Thyroid gland (tissue), 4 donors: ENCODE measurements around the gene CSAD. TPM values are rescaled to one million over a fixed set of nuclear protein-coding genes. Genes with fewer than 3 reads are reported as not detected.

Experiments
- DNase-seq, 2 donors: peaks; one replicate each; pipeline ENCODE4 v3.0.0-alpha.2; 2019
- H3K27ac ChIP-seq, 3 donors: fragments of 200-600 bp; sonication (generic); 1 replicate in 2 of 3; 2 replicates in 1 of 3; pipeline ENCODE4 v1.5.1; 2016 to 2019; ENCODE audit warnings: mild to moderate bottlenecking in 1 of 3, moderate library complexity in 1 of 3
- H3K27me3 ChIP-seq: fragments of 200-600 bp; sonication (generic); one replicate; pipeline ENCODE4 v1.5.1; 2019
- H3K36me3 ChIP-seq, 2 donors: fragments of 200-600 bp; sonication (generic); one replicate each; pipeline ENCODE4 v1.5.1; 2016 to 2019
- H3K4me1 ChIP-seq, 2 donors: fragments of 200-600 bp; sonication (generic); one replicate each; pipeline ENCODE4 v1.5.1; 2017 to 2019
- H3K4me3 ChIP-seq, 3 donors: fragments of 200-600 bp; sonication (generic); replicated peaks in 1 of 3; 1 replicate in 2 of 3; 2 replicates in 1 of 3; pipeline ENCODE4 v1.5.1; 2016; ENCODE audit warnings: mild to moderate bottlenecking in 1 of 3
- H3K9me3 ChIP-seq: fragments of 200-600 bp; sonication (generic); one replicate; pipeline ENCODE4 v1.5.1; 2017
- POLR2A ChIP-seq, 2 donors: fragments of 450-650 bp; IDR thresholded peaks; one replicate each; pipeline ENCODE4 v1.6.1; 2017; ENCODE audit warnings: antibody characterized with exemption in 2 of 2, mild to moderate bottlenecking in 2 of 2, moderate library complexity in 1 of 2
- WGBS, 2 donors: methylation state at CpG; one replicate each; pipeline ENCODE4 v1.1.5; 2017; 5-methylcytosine and 5-hydroxymethylcytosine counted together
- intact Hi-C: fragments of 100-400 bp; cut with DNase I; formaldehyde crosslinking; loops from one replicate; pipeline ENCODE4 v1.15.1; 2023
- total RNA-seq, 4 donors: library from RNA; depleted of rRNA; stranded (reverse); fragments of >200 nt; gene quantifications; one replicate each; pipeline ENCODE4 v1.2.3, GENCODE V29; 2016
- TF ChIP-seq, protein P1 (sequence below), 6 experiments: fragments of 200-600 bp in 3 of 6; fragments of 450-650 bp in 3 of 6; sonication (generic) in 3 of 6; IDR thresholded peaks; one replicate each; pipeline ENCODE4 v1.5.1; 2016 to 2019; ENCODE audit warnings: antibody characterized with exemption in 6 of 6, mild to moderate bottlenecking in 2 of 6, inconsistent platforms in 1 of 6, moderate library complexity in 1 of 6

CSAD gene
- total RNA-seq, 4 donors from 2014 or later = 20.6 to 39.7 (median 25.2) TPM

GRCh38 chr12:53200107-53200457, 19.4 kb upstream of the CSAD start:
- 89 to 100% methylated on average over 1 to 2 of the region's 2 CpGs for WGBS, 2 donors
- H3K4me1 ChIP-seq = peaks cover 7 to 13% of the 10 kb centered on the region in 2 donors
- no peak for DNase-seq

GRCh38 chr12:53199700-53200099, 19.0 kb upstream of the CSAD start:
- Histone ChIP-seq H3K27ac (no peak overlapping the region), H3K4me1 (peaks cover 7 to 13% of the 10 kb centered on the region in 2 donors), H3K36me3 (no peaks in the 10 kb centered on the region), H3K9me3 (no peaks in the 10 kb centered on the region), H3K4me3 (no peak overlapping the region), H3K27me3 (no peaks in the 10 kb centered on the region)
- DNase-seq = no peak
- no peak for TF ChIP-seq POLR2A (IDR thresholded peaks at IDR 0.05)
- TF ChIP-seq, protein P1, sequence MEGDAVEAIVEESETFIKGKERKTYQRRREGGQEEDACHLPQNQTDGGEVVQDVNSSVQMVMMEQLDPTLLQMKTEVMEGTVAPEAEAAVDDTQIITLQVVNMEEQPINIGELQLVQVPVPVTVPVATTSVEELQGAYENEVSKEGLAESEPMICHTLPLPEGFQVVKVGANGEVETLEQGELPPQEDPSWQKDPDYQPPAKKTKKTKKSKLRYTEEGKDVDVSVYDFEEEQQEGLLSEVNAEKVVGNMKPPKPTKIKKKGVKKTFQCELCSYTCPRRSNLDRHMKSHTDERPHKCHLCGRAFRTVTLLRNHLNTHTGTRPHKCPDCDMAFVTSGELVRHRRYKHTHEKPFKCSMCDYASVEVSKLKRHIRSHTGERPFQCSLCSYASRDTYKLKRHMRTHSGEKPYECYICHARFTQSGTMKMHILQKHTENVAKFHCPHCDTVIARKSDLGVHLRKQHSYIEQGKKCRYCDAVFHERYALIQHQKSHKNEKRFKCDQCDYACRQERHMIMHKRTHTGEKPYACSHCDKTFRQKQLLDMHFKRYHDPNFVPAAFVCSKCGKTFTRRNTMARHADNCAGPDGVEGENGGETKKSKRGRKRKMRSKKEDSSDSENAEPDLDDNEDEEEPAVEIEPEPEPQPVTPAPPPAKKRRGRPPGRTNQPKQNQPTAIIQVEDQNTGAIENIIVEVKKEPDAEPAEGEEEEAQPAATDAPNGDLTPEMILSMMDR (IDR thresholded peaks at IDR 0.05) = no peak
- intact Hi-C loops = loop anchor here (5.0 to 10.0 kb wide), 2 partner anchors 37 to 135 kb away; no protein-coding TSS in a partner anchor
- 93 to 96% methylated on average over 3 of the region's 3 CpGs for WGBS, 2 donors

More at GRCh38 chr12:53200107-53200457, 19.4 kb upstream of the CSAD start:
- intact Hi-C loops = no loop called here
- no peak overlapping the region for H3K27ac ChIP-seq
- no peaks in the 10 kb centered on the region for H3K9me3 ChIP-seq
- TF ChIP-seq, protein P1 (IDR thresholded peaks at IDR 0.05) = no peak
- TF ChIP-seq POLR2A (IDR thresholded peaks at IDR 0.05) = no peak
- no peak overlapping the region for H3K4me3 ChIP-seq
- H3K27me3 ChIP-seq = no peaks in the 10 kb centered on the region
- H3K36me3 ChIP-seq = no peaks in the 10 kb centered on the region

DNA sequence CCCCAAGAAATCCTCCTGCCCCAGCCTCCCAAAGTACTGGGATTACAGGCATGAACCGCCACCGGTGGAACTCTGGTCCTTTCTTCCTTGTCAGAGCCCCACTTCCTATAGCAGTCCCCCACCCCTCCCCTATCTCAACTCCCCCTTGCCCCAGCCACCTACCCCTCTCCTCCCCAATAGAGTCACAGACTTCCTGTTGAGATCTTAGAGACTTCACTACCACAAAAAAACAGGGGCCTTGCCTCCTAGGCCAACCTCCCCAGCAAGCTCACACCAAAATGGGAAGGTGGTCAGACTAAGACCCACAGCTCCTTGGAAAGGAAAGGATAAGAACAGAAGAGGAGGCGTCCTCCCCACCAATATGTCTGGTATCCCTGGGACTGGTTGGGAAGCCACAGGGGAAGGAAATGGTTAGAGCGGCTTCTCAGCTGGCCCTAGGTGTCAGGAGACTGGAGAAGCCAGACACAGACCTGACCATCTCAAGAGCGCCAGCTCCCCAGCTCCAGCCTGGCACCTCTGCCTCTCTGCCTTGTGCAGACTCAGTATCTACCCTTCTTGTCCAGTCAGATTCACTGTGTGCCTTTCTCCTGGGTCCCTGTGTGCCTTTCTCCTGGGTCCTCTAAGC, 17.9 kb upstream of the CSAD start:
- Histone ChIP-seq H3K9me3 (no peaks in the 10 kb centered on the region), H3K36me3 (no peaks in the 10 kb centered on the region), H3K4me3 (no peak overlapping the region), H3K27ac (no peak overlapping the region), H3K27me3 (no peaks in the 10 kb centered on the region), H3K4me1 (peaks cover 7 to 13% of the 10 kb centered on the region in 2 donors)
- no peak for DNase-seq
- intact Hi-C loops = loop anchor here (5.0 to 10.0 kb wide), 2 partner anchors 36 to 134 kb away; no protein-coding TSS in a partner anchor
- TF ChIP-seq, protein P1 (IDR thresholded peaks at IDR 0.05) = no peak
- TF ChIP-seq POLR2A (IDR thresholded peaks at IDR 0.05) = no peak
- 85 to 89% methylated on average over 5 of the region's 5 CpGs for WGBS, 2 donors

GRCh38 chr12:53197011-53197640, 16.4 kb upstream of the CSAD start:
- 64 to 74% methylated on average over 10 to 11 of the region's 19 CpGs for WGBS, 2 donors

More at GRCh38 chr12:53197011-53197640, 16.4 kb upstream of the CSAD start:
- peaks cover 7 to 13% of the 10 kb centered on the region in 2 donors for H3K4me1 ChIP-seq
- H3K27ac ChIP-seq = peak overlapping the region in 1 of 3 donors; percentile 34
- H3K9me3 ChIP-seq = no peaks in the 10 kb centered on the region
- no peaks in the 10 kb centered on the region for H3K36me3 ChIP-seq
- DNase-seq = peak; percentile 77 to 82
- intact Hi-C loops = loop anchor here (5.0 to 10.0 kb wide), 2 partner anchors 35 to 132 kb away; no protein-coding TSS in a partner anchor
- H3K27me3 ChIP-seq = no peaks in the 10 kb centered on the region
- H3K4me3 ChIP-seq = peak overlapping the region in 1 of 3 donors; percentile 9
- TF ChIP-seq, protein P1 (IDR thresholded peaks at IDR 0.05) = no peak
- no peak for TF ChIP-seq POLR2A (IDR thresholded peaks at IDR 0.05)
